Mammary epithelial cell (primary cell): ENCODE measurements around the gene PEAK1.

ENCODE experiments used
- CTCF ChIP-seq, 2 donors: IDR thresholded peaks in 1 of 2; conservative IDR thresholded peaks in 1 of 2; 2 replicates each; pipeline ENCODE4 v1.5.1; 2011 to 2012; ENCODE audit warnings: inconsistent platforms in 2 of 2, low read length in 2 of 2, mild to moderate bottlenecking in 2 of 2, control low read depth in 1 of 2, low read depth in 1 of 2; ENCODE audit not compliant: insufficient read depth in 1 of 2; ENCODE audit errors: extremely low read depth in 1 of 2
- EZH2 ChIP-seq: IDR thresholded peaks from 2 replicates; pipeline ENCODE4 v1.6.1; 2012; ENCODE audit warnings: low read length, inconsistent platforms, borderline replicate concordance

- TF ChIP-seq CTCF (conservative IDR thresholded peaks at IDR 0.05 in 1 of 2, IDR thresholded peaks at IDR 0.05 in 1 of 2; ENCODE audit: extremely low read depth in 1 of 2, insufficient read depth in 1 of 2, low read depth in 1 of 2, low read length in 2 of 2) (no peak), EZH2 (no peak)
Measured at GRCh38 chr15:77464129-77464865, 44.4 kb upstream of the PEAK1 start.
